Measurements from ENCODE around the gene SCARF2.

DNA sequence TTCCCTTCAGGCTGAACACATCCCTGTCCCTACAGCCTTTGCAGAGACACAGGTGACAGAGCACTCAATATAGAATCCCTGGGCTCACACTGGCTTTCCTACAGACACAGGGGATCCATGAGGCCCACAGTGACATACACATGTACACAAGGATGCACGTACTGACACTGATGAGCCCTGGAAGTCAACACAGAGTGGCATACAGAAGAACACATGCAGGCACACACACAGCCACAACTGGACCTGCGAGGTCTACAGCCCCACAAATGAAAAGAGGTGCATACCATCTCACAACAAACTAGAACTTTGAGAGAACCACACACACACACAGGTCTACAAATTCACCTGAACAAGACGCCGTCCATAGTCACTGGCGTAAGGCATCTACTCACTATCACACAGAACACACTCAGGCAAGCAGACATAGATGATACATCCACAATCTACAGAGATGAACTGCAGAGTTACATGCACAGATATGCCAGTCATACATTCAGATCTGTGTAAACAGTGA, 47.2 kb downstream of the SCARF2 start:
- TF ChIP-seq EP300 (IDR thresholded peaks at IDR 0.05) (no peak), POLR2A (IDR thresholded peaks at IDR 0.05) (no peak)
- TF ChIP-seq, protein P1, sequence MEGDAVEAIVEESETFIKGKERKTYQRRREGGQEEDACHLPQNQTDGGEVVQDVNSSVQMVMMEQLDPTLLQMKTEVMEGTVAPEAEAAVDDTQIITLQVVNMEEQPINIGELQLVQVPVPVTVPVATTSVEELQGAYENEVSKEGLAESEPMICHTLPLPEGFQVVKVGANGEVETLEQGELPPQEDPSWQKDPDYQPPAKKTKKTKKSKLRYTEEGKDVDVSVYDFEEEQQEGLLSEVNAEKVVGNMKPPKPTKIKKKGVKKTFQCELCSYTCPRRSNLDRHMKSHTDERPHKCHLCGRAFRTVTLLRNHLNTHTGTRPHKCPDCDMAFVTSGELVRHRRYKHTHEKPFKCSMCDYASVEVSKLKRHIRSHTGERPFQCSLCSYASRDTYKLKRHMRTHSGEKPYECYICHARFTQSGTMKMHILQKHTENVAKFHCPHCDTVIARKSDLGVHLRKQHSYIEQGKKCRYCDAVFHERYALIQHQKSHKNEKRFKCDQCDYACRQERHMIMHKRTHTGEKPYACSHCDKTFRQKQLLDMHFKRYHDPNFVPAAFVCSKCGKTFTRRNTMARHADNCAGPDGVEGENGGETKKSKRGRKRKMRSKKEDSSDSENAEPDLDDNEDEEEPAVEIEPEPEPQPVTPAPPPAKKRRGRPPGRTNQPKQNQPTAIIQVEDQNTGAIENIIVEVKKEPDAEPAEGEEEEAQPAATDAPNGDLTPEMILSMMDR (IDR thresholded peaks at IDR 0.05): no peak
